LNCaP clone FGC (cell line): ENCODE results near the gene NAGLU.
A peak's percentile ranks its signal among the peaks of the same experiment; 100 is the strongest.

Experiments
- DNase-seq: peaks from one replicate; pipeline ENCODE4 v3.0.0-alpha.2; 2011; ENCODE audit warnings: low read depth
- H3K4me3 ChIP-seq: 2 replicates; pipeline ENCODE4 v1.5.1; 2011; ENCODE audit warnings: mild to moderate bottlenecking, low read depth, low read length, control low read depth
- TF ChIP-seq, protein P1 (sequence below): IDR thresholded peaks from 2 replicates; pipeline ENCODE4 v1.5.1; 2012; ENCODE audit warnings: mild to moderate bottlenecking; ENCODE audit not compliant: control insufficient read depth, insufficient read depth; ENCODE audit errors: extremely low read depth

The NAGLU gene

DNA sequence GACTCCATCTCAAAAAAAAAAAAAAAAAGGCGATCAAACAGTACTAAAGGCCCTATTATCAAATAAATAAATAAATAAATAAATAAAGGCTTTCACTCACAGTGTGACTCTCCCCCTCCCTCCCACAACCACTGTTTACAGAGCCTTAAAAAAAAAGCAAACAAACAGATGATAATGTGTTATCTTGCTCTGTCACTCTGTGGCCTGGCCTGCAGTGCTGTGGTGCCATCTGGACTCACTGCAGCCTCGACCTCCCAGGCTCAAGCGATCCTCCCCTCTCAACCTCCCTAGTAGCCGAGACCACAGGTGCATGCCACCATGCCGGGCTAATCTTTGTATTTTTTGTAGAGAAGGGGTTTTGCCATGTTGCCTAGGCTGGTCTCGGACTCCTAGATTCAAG lies 8.1 kb upstream of the NAGLU start:
- DNase-seq, result no peak
- TF ChIP-seq, protein P1, sequence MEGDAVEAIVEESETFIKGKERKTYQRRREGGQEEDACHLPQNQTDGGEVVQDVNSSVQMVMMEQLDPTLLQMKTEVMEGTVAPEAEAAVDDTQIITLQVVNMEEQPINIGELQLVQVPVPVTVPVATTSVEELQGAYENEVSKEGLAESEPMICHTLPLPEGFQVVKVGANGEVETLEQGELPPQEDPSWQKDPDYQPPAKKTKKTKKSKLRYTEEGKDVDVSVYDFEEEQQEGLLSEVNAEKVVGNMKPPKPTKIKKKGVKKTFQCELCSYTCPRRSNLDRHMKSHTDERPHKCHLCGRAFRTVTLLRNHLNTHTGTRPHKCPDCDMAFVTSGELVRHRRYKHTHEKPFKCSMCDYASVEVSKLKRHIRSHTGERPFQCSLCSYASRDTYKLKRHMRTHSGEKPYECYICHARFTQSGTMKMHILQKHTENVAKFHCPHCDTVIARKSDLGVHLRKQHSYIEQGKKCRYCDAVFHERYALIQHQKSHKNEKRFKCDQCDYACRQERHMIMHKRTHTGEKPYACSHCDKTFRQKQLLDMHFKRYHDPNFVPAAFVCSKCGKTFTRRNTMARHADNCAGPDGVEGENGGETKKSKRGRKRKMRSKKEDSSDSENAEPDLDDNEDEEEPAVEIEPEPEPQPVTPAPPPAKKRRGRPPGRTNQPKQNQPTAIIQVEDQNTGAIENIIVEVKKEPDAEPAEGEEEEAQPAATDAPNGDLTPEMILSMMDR, result no peak
- H3K4me3 ChIP-seq, result no peak overlapping the region

DNA sequence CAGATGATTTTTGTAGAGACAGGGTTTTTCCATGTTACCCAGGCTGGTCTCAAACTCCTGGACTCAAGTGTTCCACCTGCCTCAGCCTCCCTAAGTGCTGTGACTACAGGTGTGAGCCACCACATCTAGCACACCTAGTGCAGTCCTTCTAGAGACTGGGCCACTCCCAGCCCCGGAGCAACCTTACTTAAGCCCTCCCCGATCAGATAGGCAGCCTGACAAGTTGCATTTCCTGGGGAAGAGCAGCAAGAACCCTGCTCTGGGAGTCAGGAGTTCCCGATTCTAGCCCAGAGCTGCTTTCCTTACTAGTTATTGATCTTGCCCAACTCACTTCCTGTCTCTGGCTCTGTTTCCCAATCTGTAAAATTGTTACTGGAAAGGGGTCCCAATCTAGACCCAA lies 7.0 kb upstream of the NAGLU start:
- DNase-seq, result no peak
- H3K4me3 ChIP-seq, result no peak overlapping the region
- TF ChIP-seq, protein P1, result no peak

DNA sequence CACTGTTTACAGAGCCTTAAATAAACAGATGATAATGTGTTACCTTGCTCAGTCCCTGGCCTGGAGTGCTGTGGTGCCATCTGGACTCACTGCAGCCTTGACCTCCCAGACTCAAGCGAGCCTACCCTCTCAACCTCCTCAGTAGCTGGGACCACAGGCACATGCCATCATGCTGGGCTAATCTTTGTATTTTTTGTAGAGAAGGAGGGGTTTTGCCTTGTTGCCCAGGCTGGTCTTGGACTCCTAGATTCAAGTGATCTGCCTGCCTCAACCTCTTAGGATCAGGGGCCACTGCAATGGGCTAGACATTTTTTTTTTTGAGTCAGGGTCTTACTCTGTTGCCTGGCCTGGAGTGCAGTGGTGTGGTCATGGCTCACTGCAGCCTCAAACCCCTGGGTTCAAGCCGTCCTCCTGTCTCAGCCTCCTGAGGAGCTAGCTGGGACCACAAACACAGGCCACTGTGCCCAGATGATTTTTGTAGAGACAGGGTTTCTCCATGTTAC lies 5.0 kb upstream of the NAGLU start:
- DNase-seq, result no peak
- H3K4me3 ChIP-seq, result no peak overlapping the region
- TF ChIP-seq, protein P1, result no peak

DNA sequence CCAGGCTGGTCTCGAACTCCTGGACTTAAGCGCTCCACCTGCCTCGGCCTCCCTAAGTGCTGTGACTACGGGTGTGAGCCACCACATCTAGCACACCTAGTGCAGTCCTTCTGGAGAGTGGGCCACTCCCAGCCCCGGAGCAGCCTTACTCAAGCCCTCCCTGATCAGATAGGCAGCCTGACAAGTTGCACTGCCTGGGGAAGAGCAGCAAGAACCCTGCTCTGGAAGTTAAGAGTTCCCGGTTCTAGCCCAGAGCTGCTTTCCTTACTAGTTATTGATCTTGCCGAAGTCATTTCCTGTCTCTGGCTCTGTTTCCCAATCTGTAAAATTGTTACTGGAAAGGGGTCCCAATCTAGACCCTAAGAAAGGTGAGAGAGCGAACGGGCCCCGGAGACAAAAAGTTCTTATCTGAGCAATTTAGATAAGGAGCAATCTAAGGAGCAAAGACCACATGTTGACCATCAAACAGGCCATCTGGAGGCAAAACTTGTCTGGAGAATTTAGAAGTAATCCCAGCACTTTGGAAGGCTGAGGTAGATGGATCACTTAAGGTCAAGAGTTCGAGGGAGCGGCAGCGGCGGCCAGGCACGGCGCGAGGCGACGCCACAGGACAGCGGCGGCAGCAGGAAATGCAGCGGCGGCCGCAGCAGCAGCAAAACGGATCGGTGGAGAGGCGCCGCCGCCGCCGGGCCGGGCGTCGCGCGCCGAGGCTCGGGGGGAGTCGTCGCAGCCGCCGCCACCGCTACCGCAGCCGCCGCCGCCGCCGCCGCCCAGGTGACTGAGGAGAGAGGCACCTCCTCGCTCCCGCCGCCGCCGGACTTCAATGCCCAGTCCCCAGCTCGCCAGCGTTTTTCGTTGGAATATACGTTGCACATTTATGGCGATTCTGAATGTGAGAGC lies 4.3 kb upstream of the NAGLU start:
- no peak for DNase-seq
- TF ChIP-seq, protein P1, result peak; percentile 44
- H3K4me3 ChIP-seq, result peak overlapping the region; percentile 37; the same call in 1 of the 2 replicates

DNA sequence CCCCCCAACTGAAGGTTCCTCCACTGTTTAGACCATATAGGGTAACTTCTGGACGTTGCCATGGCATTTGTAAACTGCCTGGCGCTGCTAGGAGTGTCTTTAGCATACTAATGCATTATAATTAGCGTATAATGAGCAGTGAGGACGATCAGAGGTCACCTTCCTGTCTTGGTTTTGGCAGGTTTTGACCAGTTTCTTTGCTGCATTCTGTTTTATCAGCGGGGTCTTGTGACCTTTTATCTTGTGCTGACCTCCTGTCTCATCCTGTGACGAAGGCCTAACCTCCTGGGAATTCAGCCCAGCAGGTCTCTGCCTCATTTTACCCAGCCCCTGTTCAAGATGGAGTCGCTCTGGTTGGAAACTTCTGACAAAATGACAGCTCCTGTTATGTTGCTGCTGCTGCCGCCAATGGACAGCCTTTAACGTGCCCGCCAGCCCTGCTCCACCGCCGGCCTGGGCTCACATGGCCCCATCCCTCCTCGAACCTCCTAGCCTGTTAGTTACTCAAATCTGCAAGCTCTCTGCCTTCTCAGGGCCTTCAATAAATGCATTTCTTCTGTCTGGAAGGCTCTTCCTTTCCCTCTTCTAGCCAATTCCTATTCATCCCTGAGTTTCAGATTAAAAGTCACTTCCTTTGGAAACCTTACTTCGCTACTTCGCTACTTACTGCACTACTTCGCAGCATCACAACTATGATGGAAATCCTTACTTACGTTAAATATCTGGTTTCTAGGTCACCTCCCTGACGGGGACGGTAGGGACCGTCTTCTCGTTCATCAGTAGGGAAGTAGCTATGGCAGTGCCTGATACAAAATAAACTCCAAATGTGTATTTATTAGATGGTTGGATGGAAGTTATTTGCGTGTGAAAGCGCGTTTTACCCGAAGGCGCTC lies 640 bp upstream of the NAGLU start:
- no peak for DNase-seq

More for the DNA sequence above, 640 bp upstream of the NAGLU start:
- peak overlapping the region; percentile 56 for H3K4me3 ChIP-seq
- TF ChIP-seq, protein P1, result no peak
